Measurements from ENCODE around the gene ZNHIT3. TPM values are rescaled to one million over a fixed set of nuclear protein-coding genes. Genes with fewer than 3 reads are reported as not detected.
A peak's percentile ranks its signal among the peaks of the same experiment; 100 is the strongest.

The ZNHIT3 gene
- total and polyA plus RNA-seq, 2 experiments from 2014 or later, result 50.5 to 128 TPM

- TF ChIP-seq CTCF (conservative IDR thresholded peaks at IDR 0.05; ENCODE audit: low read depth in 2 of 2) (no peak), REST (IDR thresholded peaks at IDR 0.05; ENCODE audit: unreplicated experiment) (no peak)
- Histone ChIP-seq H3K27ac (ENCODE audit: low read depth) (no peak overlapping the region), H3K4me1 (ENCODE audit: insufficient read depth) (peaks cover 21% of the 10 kb centered on the region), H2AFZ (no peak overlapping the region), H3K4me3 (no peak overlapping the region), H3K27me3 (ENCODE audit: insufficient read depth) (no peaks in the 10 kb centered on the region), H3K9me2 (ENCODE audit: insufficient read depth) (no peaks in the 10 kb centered on the region), H3K36me3 (ENCODE audit: insufficient read depth) (peaks cover 15% of the 10 kb centered on the region), H3K79me2 (replicated peaks; ENCODE audit: insufficient read depth) (peaks cover 39% of the 10 kb centered on the region), H4K20me1 (replicated peaks; ENCODE audit: insufficient read depth) (0 out of 2 replicates have a peak, but pooled peaks cover 6% of the 10 kb centered on the region), H3F3A (replicated peaks; ENCODE audit: low read depth) (peaks cover 16% of the 10 kb centered on the region), H3K4me2 (no peak overlapping the region)
- DNase-seq (ENCODE audit: low spot score) (no peak), ATAC-seq (no peak)
- Mint-ChIP-seq H3K4me3 (no peak overlapping the region; the same call in 2 of the 3 replicates), H3K27ac (no peak overlapping the region), H3K27me3 (ENCODE audit: insufficient read depth, low read depth, poor library complexity) (peaks cover 9% of the 10 kb centered on the region), H3K9me3 (no peaks in the 10 kb centered on the region), H3K4me1 (peaks cover 13% of the 10 kb centered on the region; the same call in 2 of the 3 replicates), H3K36me3 (ENCODE audit: low read depth) (peaks cover 12% of the 10 kb centered on the region)
Observed at GRCh38 chr17:36542755-36543154, 56.3 kb downstream of the ZNHIT3 start.

- H3K4me1 ChIP-seq (ENCODE audit: insufficient read depth), result peaks cover 24% of the 10 kb centered on the region
- no peaks in the 10 kb centered on the region for H3K9me2 ChIP-seq (ENCODE audit: insufficient read depth)
- peak overlapping the region; percentile 98 for H2AFZ ChIP-seq
- ATAC-seq (peak; percentile 4), DNase-seq (ENCODE audit: low spot score) (peak; percentile 52)
- Mint-ChIP-seq H3K9me3 (no peaks in the 10 kb centered on the region), H3K36me3 (ENCODE audit: low read depth) (peaks cover 5% of the 10 kb centered on the region), H3K4me3 (peak overlapping the region; percentile 95), H3K4me1 (peaks cover 16% of the 10 kb centered on the region; the same call in 2 of the 3 replicates), H3K27ac (peak overlapping the region; percentile 96), H3K27me3 (ENCODE audit: insufficient read depth, low read depth, poor library complexity) (peaks cover 9% of the 10 kb centered on the region)
- H4K20me1 ChIP-seq (replicated peaks; ENCODE audit: insufficient read depth), result 0 out of 2 replicates have a peak, but pooled peaks cover 7% of the 10 kb centered on the region
- H3K4me3 ChIP-seq, result peak overlapping the region; percentile 98
- TF ChIP-seq ZNF462 (CRISPR knock-in tag; IDR thresholded peaks at IDR 0.05) (no peak), CTCF (conservative IDR thresholded peaks at IDR 0.05; ENCODE audit: low read depth in 2 of 2) (peak in 1 of 2 experiments; percentile 23; a peak in 2 of 4 replicates)
- 0 out of 2 replicates have a peak, but pooled peaks cover 3% of the 10 kb centered on the region for H3K36me3 ChIP-seq (ENCODE audit: insufficient read depth)
- H3K27ac ChIP-seq (ENCODE audit: low read depth), result peak overlapping the region; percentile 92
- peaks cover 9% of the 10 kb centered on the region for H3F3A ChIP-seq (replicated peaks; ENCODE audit: low read depth)
- H3K79me2 ChIP-seq (replicated peaks; ENCODE audit: insufficient read depth), result peaks cover 44% of the 10 kb centered on the region
- H3K4me2 ChIP-seq, result peak overlapping the region; percentile 91
- H3K27me3 ChIP-seq (ENCODE audit: insufficient read depth), result no peaks in the 10 kb centered on the region
Observed at GRCh38 chr17:36544044-36544306, 57.5 kb downstream of the ZNHIT3 start.
